ENCODE data around the gene TSPAN18.

- no peak for TF ChIP-seq CTCF (IDR thresholded peaks at IDR 0.05)
- TF ChIP-seq EP300 (IDR thresholded peaks at IDR 0.05) = no peak
- TF ChIP-seq POLR2A (IDR thresholded peaks at IDR 0.05) = no peak
- TF ChIP-seq POLR2AphosphoS5 (IDR thresholded peaks at IDR 0.05) = no peak
These were observed 36.1 kb upstream of the TSPAN18 start for GRCh38 chr11:44690651-44691050.
